ENCODE data around the gene SMARCA2.
"Not testable (repeated sequence)": the region's sequence is repeated elsewhere in the genome, so short reads cannot be mapped to it uniquely, and the experiment has no call there.

SMARCA2 gene

GRCh38 chr9:2106666-2107065 lies 91.5 kb downstream of the SMARCA2 start:
- DNase-seq, result no peak

- no peak for DNase-seq
Observed at GRCh38 chr9:2107906-2108451, 92.8 kb downstream of the SMARCA2 start.

GRCh38 chr9:2109069-2109650 lies 94.0 kb downstream of the SMARCA2 start:
- no peak for DNase-seq

- no peak for DNase-seq
Observed at GRCh38 chr9:2110036-2110435, 94.9 kb downstream of the SMARCA2 start.

GRCh38 chr9:2116073-2116472 lies 100.9 kb downstream of the SMARCA2 start:
- no peak for DNase-seq

- DNase-seq, result no peak
Observed at GRCh38 chr9:2117527-2117926, 102.4 kb downstream of the SMARCA2 start.

- DNase-seq, result no peak
Observed at GRCh38 chr9:2119566-2119965, 104.4 kb downstream of the SMARCA2 start.

GRCh38 chr9:2120926-2121689 lies 106.0 kb downstream of the SMARCA2 start:
- DNase-seq, result no peak

GRCh38 chr9:2122299-2122698 lies 107.2 kb downstream of the SMARCA2 start:
- no peak for DNase-seq

- no peak for DNase-seq
Observed at GRCh38 chr9:2125906-2126305, 110.8 kb downstream of the SMARCA2 start.

GRCh38 chr9:2126331-2126803 lies 111.2 kb downstream of the SMARCA2 start:
- DNase-seq, result no peak

- no peak for DNase-seq
Observed at GRCh38 chr9:2127486-2127885, 112.3 kb downstream of the SMARCA2 start.

GRCh38 chr9:2128141-2128540 lies 113.0 kb downstream of the SMARCA2 start:
- no peak for DNase-seq

- no peak for DNase-seq
Observed at GRCh38 chr9:2128618-2129017, 113.5 kb downstream of the SMARCA2 start.

GRCh38 chr9:2130941-2131340 lies 115.8 kb downstream of the SMARCA2 start:
- DNase-seq, result no peak

GRCh38 chr9:2132484-2133082 lies 117.4 kb downstream of the SMARCA2 start:
- peak; percentile 8 for DNase-seq

GRCh38 chr9:2134391-2134790 lies 119.2 kb downstream of the SMARCA2 start:
- DNase-seq, result no peak

GRCh38 chr9:2138646-2139045 lies 123.5 kb downstream of the SMARCA2 start:
- no peak for DNase-seq

GRCh38 chr9:2140600-2141223 lies 125.6 kb downstream of the SMARCA2 start:
- no peak for DNase-seq

- no peak for DNase-seq
Observed at GRCh38 chr9:2142212-2142611, 127.1 kb downstream of the SMARCA2 start.

- no peak for DNase-seq
Observed at GRCh38 chr9:2144619-2145018, 129.5 kb downstream of the SMARCA2 start.

GRCh38 chr9:2145746-2146145 lies 130.6 kb downstream of the SMARCA2 start:
- no peak for DNase-seq

GRCh38 chr9:2146700-2147099 lies 131.6 kb downstream of the SMARCA2 start:
- DNase-seq, result not testable (repeated sequence)
